Left lung (tissue), 10 donors: ENCODE measurements around the gene REST. TPM values are rescaled to one million over a fixed set of nuclear protein-coding genes. Genes with fewer than 3 reads are reported as not detected.

ENCODE experiments used
- ATAC-seq: fragments of 200-7000 bp; cut with Tn5 transposase; one replicate; pipeline ENCODE4 v1.9.1; 2020; ENCODE audit warnings: moderate library complexity
- DNase-seq, 4 donors: peaks; one replicate each; pipeline ENCODE4 v3.0.0-alpha.2; 2013 to 2020
- H3K27ac ChIP-seq, 2 donors: fragments of 200-600 bp; sonication (generic) in 1 of 2; one replicate each; pipeline versions ENCODE4 v1.5.0 to v1.8.0; 2020 to 2021
- H3K27me3 ChIP-seq, 2 donors: fragments of 200-600 bp; sonication (generic) in 1 of 2; one replicate each; pipeline versions ENCODE4 v1.5.0 to v1.8.0; 2020 to 2021
- H3K36me3 ChIP-seq, 2 donors: fragments of 200-600 bp; sonication (generic) in 1 of 2; one replicate each; pipeline versions ENCODE4 v1.5.0 to v1.8.0; 2020 to 2021
- H3K4me1 ChIP-seq, 2 donors: fragments of 200-600 bp; one replicate each; pipeline ENCODE4 v1.8.0; 2021
- H3K4me3 ChIP-seq, 2 donors: fragments of 200-600 bp; sonication (generic) in 1 of 2; one replicate each; pipeline versions ENCODE4 v1.5.0 to v1.8.0; 2020 to 2021; ENCODE audit warnings: mild to moderate bottlenecking in 1 of 2
- H3K9me3 ChIP-seq, 2 donors: fragments of 200-600 bp; sonication (generic) in 1 of 2; one replicate each; pipeline versions ENCODE4 v1.5.0 to v1.8.0; 2020 to 2021
- CTCF ChIP-seq, 2 donors: fragments of 200-600 bp; sonication (generic) in 1 of 2; IDR thresholded peaks; one replicate each; pipeline versions ENCODE4 v1.5.0 to v1.8.0; 2021; ENCODE audit warnings: antibody characterized with exemption in 2 of 2
- intact Hi-C, 2 donors: fragments of 100-400 bp; cut with DNase I; formaldehyde crosslinking; loops; one replicate each; pipeline versions ENCODE4 v1.11.2 to v1.14.2; 2022
- polyA plus RNA-seq, 6 donors: library from polyadenylated mRNA; unstranded; fragments of 120-200 nt; gene quantifications; one replicate each; pipeline ENCODE4 v1.2.1, GENCODE V29; 2013; ENCODE audit not compliant: insufficient read length in 6 of 6
- total RNA-seq, 2 donors: library from RNA; stranded (reverse); fragmentation: NEBNext Ultra II Directional; extraction: Animal tissue kit (Norgen Biotek cat#: 25700); gene quantifications; one replicate each; pipeline ENCODE4 v1.2.1, GENCODE V29; 2021
- donor health status: DM: no; HTN: yes; CAD: no.
- donor health status: DM: no; HTN: no; CAD: no.

Gene REST
- total and polyA plus RNA-seq, 8 donors, result 32.9 to 49.5 (median 41.9) TPM

GRCh38 chr4:56902703-56903102, 5.0 kb upstream of the REST start:
- Histone ChIP-seq H3K27me3 (no peaks in the 10 kb centered on the region), H3K4me3 (no peak overlapping the region), H3K4me1 (peaks cover 0 to 11% of the 10 kb centered on the region in 2 donors), H3K36me3 (no peaks in the 10 kb centered on the region), H3K27ac (no peak overlapping the region), H3K9me3 (no peaks in the 10 kb centered on the region)
- intact Hi-C loops, result no loop called here
- no peak for ATAC-seq
- TF ChIP-seq CTCF (IDR thresholded peaks at IDR 0.05), result no peak
- no peak for DNase-seq

GRCh38 chr4:56905796-56906195, 1.9 kb upstream of the REST start:
- no peak overlapping the region for H3K27ac ChIP-seq
- H3K27me3 ChIP-seq, result no peaks in the 10 kb centered on the region
- no peak for TF ChIP-seq CTCF (IDR thresholded peaks at IDR 0.05)
- H3K4me3 ChIP-seq, result no peak overlapping the region
- no peaks in the 10 kb centered on the region for H3K9me3 ChIP-seq
- ATAC-seq, result no peak
- DNase-seq, result no peak
- H3K4me1 ChIP-seq, result peaks cover 7 to 23% of the 10 kb centered on the region in 2 donors
- H3K36me3 ChIP-seq, result no peaks in the 10 kb centered on the region
- intact Hi-C loops, result no loop called here

- peak overlapping the region in 1 of 2 donors; percentile 38 for H3K27ac ChIP-seq
- DNase-seq (peak in 1 of 4 donors; percentile 12), ATAC-seq (no peak)
- intact Hi-C loops, result no loop called here
- H3K9me3 ChIP-seq, result no peaks in the 10 kb centered on the region
- no peaks in the 10 kb centered on the region for H3K36me3 ChIP-seq
- H3K4me3 ChIP-seq, result peak overlapping the region; percentile 92 to 96
- no peaks in the 10 kb centered on the region for H3K27me3 ChIP-seq
- TF ChIP-seq CTCF (IDR thresholded peaks at IDR 0.05), result no peak
- H3K4me1 ChIP-seq, result peaks cover 17 to 33% of the 10 kb centered on the region in 2 donors
These were observed 959 bp upstream of the REST start for GRCh38 chr4:56906489-56907393.

GRCh38 chr4:56908206-56909085, 746 bp downstream of the REST start:
- no peak for TF ChIP-seq CTCF (IDR thresholded peaks at IDR 0.05)
- DNase-seq, result peak; percentile 65 to 94 (median 80)
- H3K4me1 ChIP-seq, result peaks cover 22 to 48% of the 10 kb centered on the region in 2 donors
- H3K27me3 ChIP-seq, result no peaks in the 10 kb centered on the region
- peak overlapping the region; percentile 92 to 94 for H3K27ac ChIP-seq
- intact Hi-C loops, result no loop called here
- H3K4me3 ChIP-seq, result peak overlapping the region; percentile 92 to 96
- H3K9me3 ChIP-seq, result no peaks in the 10 kb centered on the region
- ATAC-seq, result peak; percentile 77
- H3K36me3 ChIP-seq, result peaks cover 0 to 6% of the 10 kb centered on the region in 2 donors
